Stimulated activated CD4-positive, alpha-beta T cell treated with anti-CD3 and anti-CD28 coated beads, Interleukin-4, amount 100 ng/mL, for 48 hours (primary cell): ENCODE results near the gene EPHA4.
A peak's percentile ranks its signal among the peaks of the same experiment; 100 is the strongest.

Source experiments
- DNase-seq, 2 donors: peaks; one replicate each; pipeline ENCODE4 v3.0.0-alpha.2; 2020; ENCODE audit warnings: low read depth in 2 of 2

EPHA4 gene

GRCh38 chr2:221572219-221572820 is at the start of gene EPHA4:
TSS of gene EPHA4 (minus strand) at chr2:221572304. CDS start at chr2:221572248, 56 bp downstream.
- DNase-seq = peak; percentile 70 to 78

DNA sequence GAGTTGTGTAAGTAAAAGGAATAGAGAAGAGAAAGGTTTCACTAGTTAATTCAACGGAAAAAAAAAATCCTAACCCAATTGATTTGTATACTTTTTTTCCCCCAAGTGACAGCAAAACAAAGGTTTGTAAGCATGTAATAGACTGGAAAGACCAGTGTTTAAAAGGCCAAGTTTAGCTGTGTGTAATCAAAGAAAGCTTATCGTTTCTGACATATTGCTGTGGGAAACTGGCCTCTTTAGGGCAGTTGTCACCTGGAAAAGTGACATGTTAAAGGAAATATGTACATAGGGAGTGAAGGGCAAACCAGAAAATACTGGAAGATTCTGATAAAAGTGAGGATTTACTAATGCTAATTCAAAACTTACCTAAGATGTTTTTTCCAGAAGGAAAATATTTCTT is 45.9 kb upstream of the EPHA4 start:
- no peak for DNase-seq

DNA sequence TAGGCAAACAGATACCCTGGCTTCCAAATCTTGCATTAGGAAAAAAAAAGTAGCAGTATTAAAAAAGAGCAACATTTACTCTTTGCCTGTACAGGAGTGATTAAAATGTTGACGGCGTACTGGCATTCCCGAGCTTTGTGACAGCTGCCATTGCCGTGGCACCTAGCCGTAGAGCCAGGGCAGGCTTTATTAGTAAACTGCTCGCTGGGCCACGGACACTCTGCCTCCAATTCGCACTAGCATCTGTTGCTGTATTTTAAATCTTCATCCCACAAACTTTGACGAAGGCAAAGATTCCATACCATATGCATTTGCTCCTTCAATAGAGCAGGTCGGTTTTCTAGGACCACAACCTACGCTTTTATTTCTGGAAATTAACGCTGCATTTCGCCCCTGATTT is 44.5 kb upstream of the EPHA4 start:
- DNase-seq = no peak

- no peak for DNase-seq
Observed at GRCh38 chr2:221614274-221614673, 42.2 kb upstream of the EPHA4 start.

DNA sequence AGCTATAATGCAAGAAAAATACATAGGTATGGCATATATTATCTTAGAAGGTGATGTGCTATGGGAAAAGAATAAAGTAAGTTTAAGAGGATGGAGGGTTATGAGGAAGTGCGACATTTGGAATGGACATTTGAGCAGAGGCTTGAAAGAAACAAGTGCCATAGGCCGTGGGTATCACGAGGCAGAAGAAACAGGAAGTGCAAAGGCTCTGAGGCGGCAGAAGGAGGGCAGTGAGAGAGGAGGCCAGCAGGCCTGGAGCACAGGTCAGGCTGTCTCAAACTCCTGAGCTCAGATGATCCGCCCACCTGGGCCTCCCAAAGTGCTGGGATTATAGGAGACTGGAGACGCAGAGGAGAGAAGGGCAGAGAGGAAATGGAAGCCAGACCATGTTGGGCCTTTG is 40.7 kb upstream of the EPHA4 start:
- no peak for DNase-seq

DNA sequence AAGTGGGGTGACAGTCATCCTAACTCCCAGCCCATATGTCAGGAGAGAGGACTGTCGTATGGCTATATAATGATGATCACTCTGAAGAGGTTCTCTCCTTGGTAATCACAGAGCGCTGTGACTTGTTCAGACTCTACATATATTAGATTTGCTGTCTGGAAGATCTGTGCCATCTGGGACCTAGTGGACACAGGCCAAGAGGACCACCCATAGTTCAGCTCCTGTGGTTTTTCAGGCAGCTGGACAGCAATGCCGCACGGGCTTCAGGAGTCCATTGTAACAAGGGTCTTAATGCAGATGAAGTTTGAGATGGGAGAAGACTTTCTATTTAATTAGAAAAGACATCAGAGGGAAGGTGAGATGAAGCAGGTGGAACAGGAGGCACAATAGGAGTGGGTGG is 40.1 kb upstream of the EPHA4 start:
- no peak for DNase-seq

GRCh38 chr2:221610675-221611074 is 38.6 kb upstream of the EPHA4 start:
- DNase-seq = no peak

DNA sequence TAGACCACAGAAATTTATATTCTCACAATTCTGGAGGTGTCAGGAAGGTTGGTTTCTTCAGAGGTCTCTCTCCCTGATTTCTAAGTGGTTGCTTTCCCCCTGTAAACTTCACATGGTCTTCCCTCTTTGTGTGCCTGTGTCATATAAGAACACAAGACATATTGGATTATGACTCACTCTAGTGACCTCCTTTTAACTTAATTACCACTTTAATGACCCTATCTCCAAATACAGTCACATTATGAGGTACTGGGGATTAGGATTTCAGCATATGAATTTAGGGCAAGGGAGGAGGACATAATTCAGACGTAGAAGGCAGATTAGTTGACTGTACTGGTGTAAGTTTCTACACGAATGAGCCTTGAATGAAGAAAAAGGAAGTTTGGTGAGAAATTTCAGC is 38.2 kb upstream of the EPHA4 start:
- DNase-seq = no peak

DNA sequence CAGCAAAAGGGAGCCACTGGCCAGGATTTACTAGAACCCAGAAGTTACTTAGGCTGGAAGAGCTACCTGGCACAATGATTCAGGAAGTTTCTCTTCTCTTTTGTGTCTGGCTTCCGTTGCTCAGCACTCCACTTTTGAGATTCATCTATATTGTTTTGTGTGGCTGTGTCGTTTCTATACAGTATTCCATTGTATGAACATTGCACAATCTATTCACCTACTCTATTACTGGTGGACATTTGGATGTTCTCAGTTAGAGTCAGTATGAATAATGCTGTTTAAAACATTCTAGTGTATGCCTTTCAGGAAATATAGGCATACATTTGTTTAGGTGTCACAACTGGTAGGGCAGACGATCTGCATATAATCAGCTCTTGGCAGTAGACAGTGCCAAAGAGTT is 36.3 kb upstream of the EPHA4 start:
- no peak for DNase-seq

GRCh38 chr2:221606424-221606823 is 34.3 kb upstream of the EPHA4 start:
- DNase-seq = no peak

GRCh38 chr2:221605751-221606240 is 33.7 kb upstream of the EPHA4 start:
- no peak for DNase-seq

- no peak for DNase-seq
Observed at GRCh38 chr2:221602938-221603337, 30.8 kb upstream of the EPHA4 start.

DNA sequence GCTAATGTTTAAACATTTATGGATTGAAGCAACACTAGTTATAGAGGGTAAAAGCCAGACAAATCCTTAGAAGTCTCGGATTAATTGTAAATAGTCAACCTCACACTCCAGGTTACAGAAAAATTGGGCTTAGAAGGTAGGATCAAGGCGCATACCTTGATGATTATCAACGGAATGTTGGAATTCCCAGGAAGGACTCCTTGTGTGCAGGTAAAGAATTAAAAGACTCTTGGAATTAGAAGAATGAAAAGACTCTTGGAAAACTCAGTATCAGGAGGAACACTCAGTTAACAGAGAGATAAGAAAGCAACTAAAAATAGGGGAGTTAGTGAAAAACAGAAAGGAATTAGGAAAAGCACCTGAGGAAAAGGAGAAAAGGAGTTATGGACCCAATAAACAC is 29.3 kb upstream of the EPHA4 start:
- no peak for DNase-seq

GRCh38 chr2:221600388-221600787 is 28.3 kb upstream of the EPHA4 start:
- DNase-seq = no peak

DNA sequence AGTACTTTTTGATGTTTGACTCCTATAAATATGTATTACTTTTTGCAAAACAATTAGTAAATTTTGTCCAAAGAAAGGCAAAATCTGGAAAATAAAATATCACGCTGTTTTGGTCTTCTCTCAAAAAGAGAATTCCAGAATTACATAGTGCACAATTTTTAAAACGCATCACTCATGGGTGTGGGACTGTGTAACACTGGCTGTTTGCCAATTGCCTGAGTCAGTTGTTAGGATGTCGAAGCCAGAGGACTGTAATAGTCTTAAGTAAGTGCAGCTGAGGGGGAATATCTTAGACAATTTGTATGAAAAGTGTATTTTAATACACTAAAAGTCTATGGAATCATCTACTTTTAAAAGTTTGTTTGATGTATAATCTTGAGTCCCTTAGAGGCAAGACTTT is 24.1 kb upstream of the EPHA4 start:
- DNase-seq = no peak

GRCh38 chr2:221590861-221591365 is 18.8 kb upstream of the EPHA4 start:
- no peak for DNase-seq

- no peak for DNase-seq
Observed at GRCh38 chr2:221589696-221590095, 17.6 kb upstream of the EPHA4 start.

GRCh38 chr2:221588306-221588985 is 16.3 kb upstream of the EPHA4 start:
- DNase-seq = no peak

GRCh38 chr2:221581986-221582385 is 9.9 kb upstream of the EPHA4 start:
- no peak for DNase-seq

DNA sequence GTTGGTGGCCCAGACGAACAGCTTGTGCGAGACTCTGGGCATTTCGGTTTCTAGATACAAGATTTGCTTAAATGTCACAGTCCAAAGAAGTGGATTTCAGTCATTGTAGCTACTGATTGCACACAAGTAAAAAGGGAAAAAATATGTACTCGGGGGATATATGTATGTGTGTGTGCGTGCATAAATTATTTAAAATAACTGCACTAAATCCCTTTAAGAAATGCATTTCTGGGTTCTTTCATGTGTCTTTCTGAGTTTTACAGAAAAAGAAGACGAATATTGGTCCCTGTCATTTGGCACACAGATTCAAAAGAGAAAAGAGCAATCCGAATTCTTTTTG is 2.1 kb upstream of the EPHA4 start:
- DNase-seq = no peak

GRCh38 chr2:221573430-221574230 is 1.5 kb upstream of the EPHA4 start:
- peak; percentile 71 to 78 for DNase-seq

- DNase-seq = peak; percentile 16 to 22
Observed at GRCh38 chr2:221572821-221573429, 821 bp upstream of the EPHA4 start.
